Measurements from ENCODE around the gene GNB1.
A peak's percentile ranks its signal among the peaks of the same experiment; 100 is the strongest.

Gene GNB1

DNA sequence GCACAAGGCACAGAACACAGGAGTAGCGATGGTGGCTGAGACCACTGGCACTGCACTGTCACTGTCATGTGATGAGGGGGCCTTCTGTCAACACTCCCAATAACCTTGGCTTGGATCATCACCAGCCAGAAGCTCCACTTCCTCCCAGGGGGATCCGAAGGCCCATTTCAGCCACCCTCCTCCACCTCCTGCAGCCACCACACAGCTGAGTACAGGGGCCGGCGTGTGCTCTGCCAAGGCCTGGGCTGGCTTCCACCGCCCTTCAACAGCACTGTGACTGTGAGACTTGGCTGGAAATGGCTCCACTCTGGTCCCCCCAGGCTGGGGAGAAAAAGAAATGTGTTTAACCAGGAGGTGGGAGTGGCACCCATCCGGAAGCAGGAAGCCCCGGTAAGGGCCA lies 102.8 kb downstream of the GNB1 start:
- Histone ChIP-seq H4K91ac (ENCODE audit: low read length) (no peak overlapping the region), H3K9me3 (ENCODE audit: control insufficient read depth, low read length) (no peaks in the 10 kb centered on the region), H3K27me3 (ENCODE audit: control insufficient read depth in 1 of 2, insufficient read depth in 1 of 2, low read length in 2 of 2) (no peaks in the 10 kb centered on the region), H2BK120ac (ENCODE audit: low read depth, low read length) (no peak overlapping the region), H3K4me3 (ENCODE audit: insufficient read depth in 1 of 2, low read depth in 1 of 2, low read length in 2 of 2) (no peak overlapping the region), H2BK5ac (ENCODE audit: low read depth, low read length, poor library complexity, severe bottlenecking) (no peak overlapping the region), H2AK5ac (ENCODE audit: low read length, severe bottlenecking) (no peak overlapping the region), H3K79me1 (replicated peaks; ENCODE audit: low read length, poor library complexity, severe bottlenecking) (peaks cover 17% of the 10 kb centered on the region), H4K8ac (ENCODE audit: low read length) (no peak overlapping the region), H3K14ac (ENCODE audit: low read length in 2 of 2) (no peak overlapping the region), H3K4me1 (ENCODE audit: control insufficient read depth, insufficient read depth, low read depth, low read length) (peaks cover 3% of the 10 kb centered on the region), H2AFZ (ENCODE audit: low read depth, low read length) (no peak overlapping the region), H3K23ac (ENCODE audit: low read length in 2 of 2) (no peak overlapping the region), H3K4ac (ENCODE audit: low read depth in 1 of 2, low read length in 2 of 2) (no peak overlapping the region), H2BK15ac (ENCODE audit: low read depth, poor library complexity, severe bottlenecking) (no peak overlapping the region), H2BK12ac (ENCODE audit: low read length in 2 of 2) (no peak overlapping the region), H3K18ac (ENCODE audit: low read depth in 1 of 2, low read length in 2 of 2) (no peak overlapping the region), H3K27ac (ENCODE audit: low read length, poor library complexity, severe bottlenecking) (no peak overlapping the region), H3K4me2 (ENCODE audit: low read length, poor library complexity, severe bottlenecking) (no peak overlapping the region), H3K36me3 (ENCODE audit: control insufficient read depth in 1 of 2, insufficient read depth in 2 of 2, low read depth in 1 of 2, low read length in 2 of 2) (peaks cover 79 to 81% of the 10 kb centered on the region in 2 experiments), H3K9ac (ENCODE audit: low read length) (peak overlapping the region; percentile 37)
- WGBS, result 97% methylated on average over 7 of the region's 7 CpGs
- DNase-seq, result no peak

- 95% methylated on average over 20 of the region's 20 CpGs for WGBS
- no peak overlapping the region for H3K4me2 ChIP-seq (ENCODE audit: low read length, poor library complexity, severe bottlenecking)
These were observed 103.9 kb downstream of the GNB1 start for GRCh38 chr1:1786836-1787605.

DNA sequence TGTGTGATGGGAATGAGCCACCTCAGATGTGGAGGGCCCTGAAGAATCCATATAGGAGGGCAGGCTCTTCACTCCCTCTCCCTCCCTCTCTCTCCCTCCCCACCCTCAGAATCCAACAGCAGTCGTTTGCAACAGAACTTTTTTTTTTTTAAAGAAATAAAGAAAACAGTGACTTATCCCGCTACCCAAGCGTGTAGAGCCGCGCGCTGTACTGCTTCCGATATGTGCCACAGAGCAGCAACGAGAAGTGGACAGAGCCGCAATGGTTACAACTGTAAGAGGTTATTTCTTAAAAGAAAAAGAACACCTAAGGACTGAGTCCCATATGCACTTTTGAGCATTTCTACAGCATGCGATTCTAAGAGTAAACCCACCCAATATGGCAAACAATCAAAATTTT lies 105.2 kb downstream of the GNB1 start:
- 98% methylated on average over 10 of the region's 10 CpGs for WGBS
- Histone ChIP-seq H3K23ac (ENCODE audit: low read length in 2 of 2) (no peak overlapping the region), H3K27ac (ENCODE audit: low read length, poor library complexity, severe bottlenecking) (no peak overlapping the region)

More at GRCh38 chr1:1786836-1787605, 103.9 kb downstream of the GNB1 start:
- no peak overlapping the region for H3K4me3 ChIP-seq (ENCODE audit: insufficient read depth in 1 of 2, low read depth in 1 of 2, low read length in 2 of 2)
- no peak overlapping the region for H2BK15ac ChIP-seq (ENCODE audit: low read depth, poor library complexity, severe bottlenecking)
- no peak overlapping the region for H3K14ac ChIP-seq (ENCODE audit: low read length in 2 of 2)
- no peak overlapping the region for H2AK5ac ChIP-seq (ENCODE audit: low read length, severe bottlenecking)
- H4K8ac ChIP-seq (ENCODE audit: low read length), result no peak overlapping the region
- DNase-seq, result no peak
- H3K79me1 ChIP-seq (replicated peaks; ENCODE audit: low read length, poor library complexity, severe bottlenecking), result peaks cover 21% of the 10 kb centered on the region
- peaks cover 70 to 81% of the 10 kb centered on the region in 2 experiments for H3K36me3 ChIP-seq (ENCODE audit: control insufficient read depth in 1 of 2, insufficient read depth in 2 of 2, low read depth in 1 of 2, low read length in 2 of 2)
- no peak overlapping the region for H4K91ac ChIP-seq (ENCODE audit: low read length)
- no peak overlapping the region for H3K23ac ChIP-seq (ENCODE audit: low read length in 2 of 2)
- no peak overlapping the region for H3K27ac ChIP-seq (ENCODE audit: low read length, poor library complexity, severe bottlenecking)
- H3K27me3 ChIP-seq (ENCODE audit: control insufficient read depth in 1 of 2, insufficient read depth in 1 of 2, low read length in 2 of 2), result no peaks in the 10 kb centered on the region
- H2BK12ac ChIP-seq (ENCODE audit: low read length in 2 of 2), result no peak overlapping the region
- H2AFZ ChIP-seq (ENCODE audit: low read depth, low read length), result no peak overlapping the region
- H3K9me3 ChIP-seq (ENCODE audit: control insufficient read depth, low read length), result no peaks in the 10 kb centered on the region
- no peak overlapping the region for H3K4ac ChIP-seq (ENCODE audit: low read depth in 1 of 2, low read length in 2 of 2)
- no peak overlapping the region for H3K18ac ChIP-seq (ENCODE audit: low read depth in 1 of 2, low read length in 2 of 2)
- H2BK120ac ChIP-seq (ENCODE audit: low read depth, low read length), result no peak overlapping the region
- H2BK5ac ChIP-seq (ENCODE audit: low read depth, low read length, poor library complexity, severe bottlenecking), result no peak overlapping the region
- H3K4me1 ChIP-seq (ENCODE audit: control insufficient read depth, insufficient read depth, low read depth, low read length), result peaks cover 11% of the 10 kb centered on the region
- peak overlapping the region; percentile 12 for H3K9ac ChIP-seq (ENCODE audit: low read length)

GRCh38 chr1:1784933-1785332 lies 106.0 kb downstream of the GNB1 start:
- Histone ChIP-seq H3K9ac (ENCODE audit: low read length) (no peak overlapping the region), H2AFZ (ENCODE audit: low read depth, low read length) (no peak overlapping the region), H2BK5ac (ENCODE audit: low read depth, low read length, poor library complexity, severe bottlenecking) (no peak overlapping the region), H3K27ac (ENCODE audit: low read length, poor library complexity, severe bottlenecking) (no peak overlapping the region), H2BK12ac (ENCODE audit: low read length in 2 of 2) (no peak overlapping the region), H2BK120ac (ENCODE audit: low read depth, low read length) (no peak overlapping the region), H3K14ac (ENCODE audit: low read length in 2 of 2) (no peak overlapping the region), H3K4me2 (ENCODE audit: low read length, poor library complexity, severe bottlenecking) (no peak overlapping the region), H4K91ac (ENCODE audit: low read length) (no peak overlapping the region), H3K79me1 (replicated peaks; ENCODE audit: low read length, poor library complexity, severe bottlenecking) (peaks cover 21% of the 10 kb centered on the region), H3K23ac (ENCODE audit: low read length in 2 of 2) (no peak overlapping the region), H3K27me3 (ENCODE audit: control insufficient read depth in 1 of 2, insufficient read depth in 1 of 2, low read length in 2 of 2) (no peaks in the 10 kb centered on the region), H2BK15ac (ENCODE audit: low read depth, poor library complexity, severe bottlenecking) (no peak overlapping the region), H3K36me3 (ENCODE audit: control insufficient read depth in 1 of 2, insufficient read depth in 2 of 2, low read depth in 1 of 2, low read length in 2 of 2) (peaks cover 52 to 77% of the 10 kb centered on the region in 2 experiments), H3K4me1 (ENCODE audit: control insufficient read depth, insufficient read depth, low read depth, low read length) (peaks cover 24% of the 10 kb centered on the region), H4K8ac (ENCODE audit: low read length) (no peak overlapping the region), H3K9me3 (ENCODE audit: control insufficient read depth, low read length) (no peaks in the 10 kb centered on the region), H2AK5ac (ENCODE audit: low read length, severe bottlenecking) (no peak overlapping the region), H3K4me3 (ENCODE audit: insufficient read depth in 1 of 2, low read depth in 1 of 2, low read length in 2 of 2) (no peak overlapping the region), H3K18ac (ENCODE audit: low read depth in 1 of 2, low read length in 2 of 2) (no peak overlapping the region), H3K4ac (ENCODE audit: low read depth in 1 of 2, low read length in 2 of 2) (no peak overlapping the region)
- DNase-seq, result no peak
- WGBS, result 96% methylated on average over 8 of the region's 13 CpGs

More for the DNA sequence above, 105.2 kb downstream of the GNB1 start:
- Histone ChIP-seq H2BK120ac (ENCODE audit: low read depth, low read length) (no peak overlapping the region), H3K79me1 (replicated peaks; ENCODE audit: low read length, poor library complexity, severe bottlenecking) (peaks cover 20% of the 10 kb centered on the region), H3K4me2 (ENCODE audit: low read length, poor library complexity, severe bottlenecking) (no peak overlapping the region), H3K9ac (ENCODE audit: low read length) (no peak overlapping the region), H2AK5ac (ENCODE audit: low read length, severe bottlenecking) (no peak overlapping the region), H2AFZ (ENCODE audit: low read depth, low read length) (no peak overlapping the region), H3K36me3 (ENCODE audit: control insufficient read depth in 1 of 2, insufficient read depth in 2 of 2, low read depth in 1 of 2, low read length in 2 of 2) (peaks cover 59 to 82% of the 10 kb centered on the region in 2 experiments), H4K91ac (ENCODE audit: low read length) (no peak overlapping the region), H2BK5ac (ENCODE audit: low read depth, low read length, poor library complexity, severe bottlenecking) (no peak overlapping the region), H3K14ac (ENCODE audit: low read length in 2 of 2) (no peak overlapping the region), H3K9me3 (ENCODE audit: control insufficient read depth, low read length) (no peaks in the 10 kb centered on the region), H3K18ac (ENCODE audit: low read depth in 1 of 2, low read length in 2 of 2) (no peak overlapping the region), H3K4me1 (ENCODE audit: control insufficient read depth, insufficient read depth, low read depth, low read length) (peaks cover 18% of the 10 kb centered on the region), H4K8ac (ENCODE audit: low read length) (no peak overlapping the region), H2BK15ac (ENCODE audit: low read depth, poor library complexity, severe bottlenecking) (no peak overlapping the region), H3K4me3 (ENCODE audit: insufficient read depth in 1 of 2, low read depth in 1 of 2, low read length in 2 of 2) (no peak overlapping the region), H3K4ac (ENCODE audit: low read depth in 1 of 2, low read length in 2 of 2) (no peak overlapping the region), H2BK12ac (ENCODE audit: low read length in 2 of 2) (no peak overlapping the region), H3K27me3 (ENCODE audit: control insufficient read depth in 1 of 2, insufficient read depth in 1 of 2, low read length in 2 of 2) (no peaks in the 10 kb centered on the region)
- no peak for DNase-seq
